Measurements from ENCODE around the gene TMEM88. TPM values are rescaled to one million over a fixed set of nuclear protein-coding genes. Genes with fewer than 3 reads are reported as not detected.

Gene TMEM88
- total and polyA plus RNA-seq, 2 of the 13 experiments (the other 11 are each of a cell fraction or from before 2014, with no cell fraction given) = 0.31 to 0.66 TPM

GRCh38 chr17:7856011-7856810 is 1.3 kb downstream of the TMEM88 start (continued):
- no peak for TF ChIP-seq TRIM22 (IDR thresholded peaks at IDR 0.05)
- no peak for TF ChIP-seq AKNA (CRISPR knock-in tag; IDR thresholded peaks at IDR 0.05; ENCODE audit: borderline replicate concordance)
- no peak for TF ChIP-seq JUND (CRISPR knock-in tag; IDR thresholded peaks at IDR 0.05)
- no peak for TF ChIP-seq ZNF543 (CRISPR knock-in tag; IDR thresholded peaks at IDR 0.05)
- TF ChIP-seq ZNF567 (CRISPR knock-in tag; IDR thresholded peaks at IDR 0.05; ENCODE audit: borderline replicate concordance) = no peak
- no peak for TF ChIP-seq ZNF792 (CRISPR knock-in tag; IDR thresholded peaks at IDR 0.05)
- no peak for TF ChIP-seq MBNL3 (CRISPR knock-in tag; conservative IDR thresholded peaks at IDR 0.05)
- TF ChIP-seq HBP1 (CRISPR knock-in tag; IDR thresholded peaks at IDR 0.05; ENCODE audit: low read depth) = 0 out of 2 replicates have a peak, but pooled peaks have one; percentile 7
- TF ChIP-seq SPEN (CRISPR knock-in tag; IDR thresholded peaks at IDR 0.05; ENCODE audit: low read depth) = no peak
- no peak for TF ChIP-seq FOXM1 (CRISPR knock-in tag; IDR thresholded peaks at IDR 0.05)
- no peak for TF ChIP-seq SMAD3 (CRISPR knock-in tag; IDR thresholded peaks at IDR 0.05)
- no peak for TF ChIP-seq KDM5A (IDR thresholded peaks at IDR 0.05; ENCODE audit: borderline replicate concordance, low read length)
- no peak for TF ChIP-seq POLR2AphosphoS5 (IDR thresholded peaks at IDR 0.05; ENCODE audit: low read depth, low read length)
- 0 out of 2 replicates have a peak, but pooled peaks have one; percentile 3 for TF ChIP-seq FUBP1 (CRISPR knock-in tag; IDR thresholded peaks at IDR 0.05; ENCODE audit: borderline replicate concordance)
- TF ChIP-seq ZNF12 (CRISPR knock-in tag; IDR thresholded peaks at IDR 0.05) = no peak
- no peak for TF ChIP-seq YY1 (IDR thresholded peaks at IDR 0.05; ENCODE audit: insufficient read depth, insufficient replicate concordance, low read depth, low read length)
- no peak for TF ChIP-seq UBTF (CRISPR knock-in tag; IDR thresholded peaks at IDR 0.05)

All from HepG2 (cell line).